Measurements from ENCODE around the gene KLHL29.

DNA sequence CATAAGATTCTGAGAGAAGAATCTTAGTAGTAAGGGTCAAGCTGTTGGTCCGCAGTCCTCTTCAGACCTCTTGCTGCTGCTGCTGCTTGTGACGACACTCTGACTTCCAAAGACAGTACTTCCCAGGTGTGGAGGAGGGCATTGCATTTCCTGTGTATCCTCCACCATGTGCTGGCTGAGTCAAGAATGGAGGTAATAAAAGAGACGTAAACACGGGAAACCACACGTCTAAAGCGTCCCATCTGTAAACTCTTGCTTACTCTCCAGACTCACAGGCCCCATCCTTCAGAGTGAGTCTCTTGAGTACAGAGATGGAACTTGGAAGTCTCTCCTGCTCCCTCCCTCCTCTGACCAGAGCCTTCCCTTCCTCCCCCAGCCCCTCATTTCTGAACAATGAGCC is 25.6 kb downstream of the KLHL29 start:
- TF ChIP-seq, protein P1, sequence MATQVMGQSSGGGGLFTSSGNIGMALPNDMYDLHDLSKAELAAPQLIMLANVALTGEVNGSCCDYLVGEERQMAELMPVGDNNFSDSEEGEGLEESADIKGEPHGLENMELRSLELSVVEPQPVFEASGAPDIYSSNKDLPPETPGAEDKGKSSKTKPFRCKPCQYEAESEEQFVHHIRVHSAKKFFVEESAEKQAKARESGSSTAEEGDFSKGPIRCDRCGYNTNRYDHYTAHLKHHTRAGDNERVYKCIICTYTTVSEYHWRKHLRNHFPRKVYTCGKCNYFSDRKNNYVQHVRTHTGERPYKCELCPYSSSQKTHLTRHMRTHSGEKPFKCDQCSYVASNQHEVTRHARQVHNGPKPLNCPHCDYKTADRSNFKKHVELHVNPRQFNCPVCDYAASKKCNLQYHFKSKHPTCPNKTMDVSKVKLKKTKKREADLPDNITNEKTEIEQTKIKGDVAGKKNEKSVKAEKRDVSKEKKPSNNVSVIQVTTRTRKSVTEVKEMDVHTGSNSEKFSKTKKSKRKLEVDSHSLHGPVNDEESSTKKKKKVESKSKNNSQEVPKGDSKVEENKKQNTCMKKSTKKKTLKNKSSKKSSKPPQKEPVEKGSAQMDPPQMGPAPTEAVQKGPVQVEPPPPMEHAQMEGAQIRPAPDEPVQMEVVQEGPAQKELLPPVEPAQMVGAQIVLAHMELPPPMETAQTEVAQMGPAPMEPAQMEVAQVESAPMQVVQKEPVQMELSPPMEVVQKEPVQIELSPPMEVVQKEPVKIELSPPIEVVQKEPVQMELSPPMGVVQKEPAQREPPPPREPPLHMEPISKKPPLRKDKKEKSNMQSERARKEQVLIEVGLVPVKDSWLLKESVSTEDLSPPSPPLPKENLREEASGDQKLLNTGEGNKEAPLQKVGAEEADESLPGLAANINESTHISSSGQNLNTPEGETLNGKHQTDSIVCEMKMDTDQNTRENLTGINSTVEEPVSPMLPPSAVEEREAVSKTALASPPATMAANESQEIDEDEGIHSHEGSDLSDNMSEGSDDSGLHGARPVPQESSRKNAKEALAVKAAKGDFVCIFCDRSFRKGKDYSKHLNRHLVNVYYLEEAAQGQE (IDR thresholded peaks at IDR 0.05; ENCODE audit: insufficient read depth in 1 of 2, low read depth in 2 of 2, low read length in 2 of 2) = no peak
- TF ChIP-seq FOXP2 (optimal IDR thresholded peaks at IDR 0.05; ENCODE audit: borderline replicate concordance, extremely low read depth, extremely low read length, insufficient read depth) (peak; percentile 44), SIN3A (IDR thresholded peaks at IDR 0.05; ENCODE audit: borderline replicate concordance, insufficient read depth, low read length) (no peak), POLR2AphosphoS5 (IDR thresholded peaks at IDR 0.05; ENCODE audit: low read depth, low read length) (no peak), TAF1 (IDR thresholded peaks at IDR 0.05; ENCODE audit: borderline replicate concordance, insufficient read depth, low read length) (no peak)
